ENCODE results near the gene EIF4E2.

EIF4E2 gene

GRCh38 chr2:232593982-232594381, 43.5 kb downstream of the EIF4E2 start:
- DNase-seq (ENCODE audit: low read depth in 4 of 4, low spot score in 1 of 4) = no peak

GRCh38 chr2:232597362-232598079, 47.0 kb downstream of the EIF4E2 start:
- DNase-seq (ENCODE audit: low read depth in 4 of 4, low spot score in 1 of 4) = no peak

GRCh38 chr2:232598293-232598692, 47.8 kb downstream of the EIF4E2 start:
- DNase-seq (ENCODE audit: low read depth in 4 of 4, low spot score in 1 of 4) = no peak

- DNase-seq (ENCODE audit: low read depth in 4 of 4, low spot score in 1 of 4) = no peak
Observed at GRCh38 chr2:232600053-232600773, 49.7 kb downstream of the EIF4E2 start.

- no peak for DNase-seq (ENCODE audit: low read depth in 4 of 4, low spot score in 1 of 4)
Observed at GRCh38 chr2:232603283-232603682, 52.8 kb downstream of the EIF4E2 start.

GRCh38 chr2:232604535-232604934, 54.0 kb downstream of the EIF4E2 start:
- DNase-seq (ENCODE audit: low read depth in 4 of 4, low spot score in 1 of 4) = no peak

GRCh38 chr2:232607011-232607410, 56.5 kb downstream of the EIF4E2 start:
- no peak for DNase-seq (ENCODE audit: low read depth in 4 of 4, low spot score in 1 of 4)

GRCh38 chr2:232609607-232610006, 59.1 kb downstream of the EIF4E2 start:
- no peak for DNase-seq (ENCODE audit: low read depth in 4 of 4, low spot score in 1 of 4)

GRCh38 chr2:232610081-232610480, 59.6 kb downstream of the EIF4E2 start:
- DNase-seq (ENCODE audit: low read depth in 4 of 4, low spot score in 1 of 4) = no peak

GRCh38 chr2:232611061-232611460, 60.6 kb downstream of the EIF4E2 start:
- DNase-seq (ENCODE audit: low read depth in 4 of 4, low spot score in 1 of 4) = no peak

- DNase-seq (ENCODE audit: low read depth in 4 of 4, low spot score in 1 of 4) = peak; percentile 47 to 61 (median 57)
Observed at GRCh38 chr2:232611559-232612218, 61.2 kb downstream of the EIF4E2 start.

- no peak for DNase-seq (ENCODE audit: low read depth in 4 of 4, low spot score in 1 of 4)
Observed at GRCh38 chr2:232613538-232614134, 63.1 kb downstream of the EIF4E2 start.

GRCh38 chr2:232615339-232615738, 64.8 kb downstream of the EIF4E2 start:
- DNase-seq (ENCODE audit: low read depth in 4 of 4, low spot score in 1 of 4) = no peak

Measured in stimulated activated CD4-positive, alpha-beta T cell treated with anti-CD3 and anti-CD28 coated beads, Interleukin-1b, Interleukin-23, amount 100 ng/mL, for 24 hours (primary cell).